Activated CD4-positive, alpha-beta T cell treated with anti-CD3 and anti-CD28 coated beads, Interleukin-2, amount 50 U/mL, for 24 hours (primary cell): ENCODE results near the gene SNAP23.

ENCODE experiments used
- DNase-seq, 2 donors: peaks; one replicate each; pipeline ENCODE4 v3.0.0-alpha.2; 2020; ENCODE audit warnings: low read depth in 1 of 2, low spot score in 1 of 2

The SNAP23 gene

DNA sequence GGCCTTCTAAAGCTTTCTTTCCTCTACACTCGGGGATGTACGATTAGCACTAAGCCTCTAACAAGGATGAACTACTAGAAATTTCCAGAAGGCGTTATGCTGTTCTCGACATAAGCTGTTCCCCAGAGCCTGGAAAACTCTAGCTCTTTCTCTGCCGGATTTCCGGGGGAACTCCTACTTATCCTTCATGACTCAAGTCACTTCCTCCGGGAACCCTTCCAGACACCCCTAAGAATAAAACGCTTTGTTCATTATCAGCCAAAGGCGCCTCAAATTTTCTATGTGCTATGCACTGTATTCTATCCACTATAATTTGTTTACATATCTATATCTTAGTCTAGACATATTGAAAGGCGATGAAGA, 455 bp upstream of the SNAP23 start:
- peak in 1 of 2 donors; percentile 17 for DNase-seq

DNA sequence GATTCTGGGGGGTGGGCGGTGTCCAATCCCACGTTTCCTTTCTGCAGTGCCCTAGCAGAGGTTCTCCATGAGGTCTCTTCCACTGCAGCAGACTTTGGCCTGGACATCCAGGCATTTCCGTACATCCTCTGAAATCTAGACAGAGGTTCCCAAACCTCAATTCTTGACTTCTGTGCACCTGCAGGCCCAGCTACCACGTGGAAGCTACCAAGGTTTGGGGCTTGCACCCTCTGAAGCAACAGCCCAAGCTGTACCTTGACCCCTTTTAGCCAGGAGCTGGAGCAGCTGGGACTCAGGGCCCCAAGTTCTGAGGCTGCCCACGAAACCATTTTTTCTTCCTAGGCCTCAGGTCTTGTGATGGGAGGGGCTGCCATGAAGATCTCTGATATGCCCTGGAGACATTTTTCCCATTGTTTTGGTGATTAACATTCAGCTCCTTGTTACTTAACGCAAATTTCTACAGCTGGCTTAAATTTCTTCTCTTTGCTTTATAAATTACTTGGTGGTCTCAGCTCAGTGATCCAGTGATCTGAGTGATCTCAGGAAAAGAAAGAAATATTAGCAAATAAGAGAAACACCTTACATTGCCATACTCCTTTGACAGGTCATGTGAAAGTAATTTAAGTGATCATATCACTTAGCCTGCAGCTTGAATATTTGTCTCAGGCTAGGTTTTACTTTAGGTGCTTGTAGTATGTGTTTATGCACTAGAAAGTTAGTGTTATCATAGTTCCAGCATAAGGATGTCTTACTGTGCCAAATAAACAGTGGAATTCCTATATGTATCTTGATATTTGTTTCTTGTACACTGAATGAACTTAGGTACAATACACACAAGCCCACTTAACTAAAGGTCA, 3.0 kb downstream of the SNAP23 start:
- no peak for DNase-seq

DNA sequence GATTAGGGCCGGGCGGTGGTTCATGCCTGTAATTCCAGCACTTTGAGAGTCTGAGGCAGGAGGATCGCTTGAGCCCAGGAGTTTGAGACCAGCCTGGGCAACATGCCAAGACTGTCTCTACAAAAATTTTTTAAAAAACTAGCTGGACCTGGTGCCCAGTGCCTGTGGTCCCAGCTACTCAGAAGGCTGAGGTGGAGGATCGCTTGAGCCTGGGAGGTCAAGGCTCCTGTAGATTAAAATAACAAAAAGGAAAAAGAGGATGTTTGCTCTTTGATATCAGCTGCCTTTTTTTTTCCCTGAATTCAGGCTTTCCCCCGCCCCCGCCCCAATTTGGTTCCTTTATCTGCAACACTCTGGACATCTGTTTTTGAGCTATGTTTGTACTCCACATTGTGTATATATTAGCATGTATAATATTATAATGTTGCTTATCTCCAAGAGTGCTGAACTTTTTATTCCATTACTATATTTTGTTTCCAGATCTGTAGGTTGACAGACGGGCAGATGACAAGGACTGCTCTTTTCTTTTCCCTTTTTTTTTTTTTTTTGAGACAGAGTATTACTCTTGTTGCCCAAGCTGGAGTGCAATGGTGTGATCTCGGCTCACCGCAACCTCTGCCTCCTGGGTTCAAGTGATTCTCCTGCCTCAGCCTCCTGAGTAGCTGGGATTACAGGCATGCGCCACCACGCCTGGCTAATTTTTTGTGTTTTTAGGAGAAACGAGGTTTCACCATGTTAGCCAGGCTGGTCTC, 4.6 kb downstream of the SNAP23 start:
- DNase-seq, result no peak

DNA sequence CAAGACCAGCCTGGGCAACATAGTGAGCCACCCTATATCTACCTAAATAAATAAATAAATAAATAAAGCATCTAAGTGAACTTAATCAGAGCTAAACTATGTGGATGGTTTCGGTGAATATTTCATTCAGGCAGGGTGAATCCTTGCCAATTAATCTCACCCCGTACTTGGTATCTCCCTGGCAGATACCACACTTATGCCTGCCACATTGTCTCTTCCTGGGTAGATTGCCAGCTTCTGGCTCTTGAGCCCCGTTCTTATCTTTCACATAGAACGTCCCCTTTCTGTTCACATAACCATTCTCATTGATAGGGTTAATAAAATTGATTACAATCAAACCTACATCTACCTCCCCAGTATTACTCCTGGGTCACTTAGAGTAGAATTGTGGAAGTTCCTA, 7.0 kb downstream of the SNAP23 start:
- no peak for DNase-seq

DNA sequence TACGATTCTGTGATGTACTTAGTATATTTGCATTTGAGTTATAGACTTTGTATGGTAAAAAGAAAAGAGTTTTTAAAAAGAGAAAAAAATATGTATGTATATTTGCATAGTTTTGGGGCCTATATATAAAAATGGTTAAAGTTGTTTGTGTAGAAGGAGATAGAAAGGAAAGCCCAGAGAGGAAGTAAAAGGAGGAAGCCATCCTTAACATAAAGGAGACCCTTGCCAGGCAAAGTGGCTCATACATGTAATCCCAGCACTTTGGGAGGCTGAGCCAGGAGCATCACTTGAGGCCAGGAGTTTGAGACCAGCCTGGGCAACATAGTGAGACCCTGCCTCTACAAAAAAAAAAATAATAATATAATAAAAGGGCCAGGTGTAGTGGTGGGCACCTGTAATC, 8.4 kb downstream of the SNAP23 start:
- DNase-seq, result no peak

DNA sequence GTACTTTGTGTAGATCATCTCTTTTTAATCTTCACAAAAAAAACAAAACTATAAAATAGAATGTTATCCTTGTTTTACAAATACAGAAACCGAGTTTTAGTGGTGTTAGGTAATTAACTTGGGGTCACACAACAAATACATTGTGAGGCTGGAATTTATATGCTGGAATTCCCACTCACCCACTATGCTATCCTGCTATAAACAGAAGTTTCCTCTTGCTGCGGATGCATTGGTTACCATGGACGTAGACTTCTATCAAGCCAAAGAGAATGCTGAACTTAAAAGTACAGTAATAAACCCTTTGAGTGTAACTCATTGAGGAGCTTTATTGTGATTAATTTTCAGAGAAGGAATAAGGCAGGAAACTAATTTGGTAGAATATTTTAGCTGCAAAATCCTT, 9.2 kb downstream of the SNAP23 start:
- DNase-seq, result no peak

DNA sequence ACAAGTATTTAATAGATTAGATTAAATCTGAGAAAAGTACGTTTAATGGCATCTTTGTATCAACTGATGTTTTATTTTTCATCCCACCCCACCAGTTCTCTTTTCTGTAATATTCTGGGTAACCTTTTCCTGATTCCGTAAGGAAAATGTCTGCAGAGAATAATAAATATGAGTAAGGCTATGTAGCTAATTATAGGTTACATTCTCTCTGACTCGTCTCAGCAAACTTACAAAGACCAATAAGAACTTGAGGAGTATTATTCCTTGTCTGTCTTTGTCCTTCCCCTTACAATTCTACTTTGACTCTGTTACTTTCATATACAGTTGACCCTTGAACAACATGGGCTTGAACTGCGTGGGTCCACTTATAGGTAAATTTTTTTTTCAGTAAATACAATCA, 12.1 kb downstream of the SNAP23 start:
- DNase-seq, result no peak

DNA sequence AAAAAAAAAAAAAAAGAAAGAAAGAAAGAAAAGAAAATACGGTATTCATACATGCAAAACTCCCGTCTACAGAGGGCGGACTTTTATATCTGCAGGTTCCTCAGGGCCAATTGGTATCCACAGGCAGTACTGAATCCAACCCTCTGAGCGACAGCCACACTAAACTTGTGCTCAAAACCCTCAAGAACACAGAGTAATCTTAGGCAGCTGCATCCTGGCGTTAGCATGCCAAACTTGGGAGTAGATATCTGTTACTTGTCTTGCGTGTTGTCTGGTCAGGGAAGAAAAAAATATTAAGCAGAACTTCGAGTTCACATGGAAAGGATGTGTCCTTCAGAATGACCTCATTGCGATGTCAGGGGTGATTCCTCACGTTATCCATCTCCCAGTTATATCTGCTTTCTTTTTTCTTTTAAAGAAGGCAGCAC, 12.8 kb downstream of the SNAP23 start:
- DNase-seq, result no peak

DNA sequence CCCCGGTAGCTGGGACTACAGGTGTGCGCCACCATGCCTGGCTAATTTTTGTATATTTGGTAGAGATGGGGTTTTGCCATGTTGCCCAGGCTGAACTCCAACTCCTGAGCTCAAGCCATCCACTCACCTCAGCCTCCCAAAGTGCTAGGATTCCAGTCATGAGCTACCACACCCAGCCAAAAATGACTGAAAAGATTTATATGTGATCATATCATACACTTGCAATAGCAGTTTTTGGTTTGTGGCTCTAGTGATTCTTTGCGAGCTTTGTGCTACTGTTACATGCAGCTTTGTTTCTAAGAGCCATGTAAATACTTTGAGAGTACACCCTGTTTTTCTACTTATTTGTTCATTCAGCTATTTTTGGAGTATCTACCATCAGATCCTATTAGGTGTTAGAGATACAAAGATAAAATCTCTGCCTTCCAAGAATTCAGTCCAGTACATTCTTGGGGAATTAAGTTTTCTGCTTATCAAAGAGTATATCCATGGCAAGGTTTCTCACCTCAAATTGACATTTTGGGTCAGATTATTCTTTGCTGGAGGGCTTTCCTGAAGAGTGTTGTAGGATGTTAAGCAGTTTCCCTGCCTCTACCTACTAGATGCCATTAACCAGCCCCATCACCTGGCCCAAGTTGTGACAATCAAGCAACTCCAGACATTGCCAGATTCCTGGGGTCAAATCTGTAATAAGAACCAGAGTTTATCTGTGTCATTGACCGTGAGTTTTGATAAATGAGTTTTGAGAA, 15.0 kb downstream of the SNAP23 start:
- no peak for DNase-seq

DNA sequence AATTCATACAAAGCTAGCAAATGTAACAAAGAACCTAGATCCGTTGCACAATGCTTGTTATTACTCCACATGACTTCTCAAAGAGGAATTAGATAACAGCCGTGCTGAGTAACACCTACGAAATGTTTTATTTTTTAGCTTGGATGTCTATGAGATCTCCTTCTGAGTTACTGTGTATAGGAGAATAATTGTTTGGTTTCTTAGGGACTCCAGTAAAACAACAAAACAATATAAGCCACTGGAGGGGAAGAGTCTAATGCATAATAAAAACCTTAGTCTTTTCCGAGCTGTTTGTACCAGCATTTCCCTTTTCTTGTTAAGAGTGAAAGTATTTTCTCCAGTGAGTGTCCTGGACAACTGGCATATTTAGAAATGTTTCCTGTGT, 15.6 kb downstream of the SNAP23 start:
- DNase-seq, result no peak

DNA sequence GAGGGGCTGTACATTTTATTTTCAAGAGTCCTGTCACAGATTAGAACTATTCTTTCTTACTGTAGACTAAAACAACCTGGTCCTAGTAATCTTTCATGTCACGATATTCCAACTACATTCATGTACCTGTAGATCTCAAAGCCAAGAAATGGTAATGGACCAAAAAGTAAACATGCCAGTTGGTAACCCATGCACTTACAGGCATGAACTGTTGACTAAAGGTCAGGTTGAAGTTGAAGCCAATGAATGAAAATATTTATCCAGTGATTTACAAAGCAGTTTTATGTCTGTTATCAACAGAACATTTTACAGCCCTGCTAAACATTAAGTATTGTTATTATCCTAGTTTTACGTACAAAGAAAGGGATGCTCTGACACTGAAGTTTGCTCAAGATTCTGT, 27.9 kb downstream of the SNAP23 start:
- DNase-seq, result no peak

DNA sequence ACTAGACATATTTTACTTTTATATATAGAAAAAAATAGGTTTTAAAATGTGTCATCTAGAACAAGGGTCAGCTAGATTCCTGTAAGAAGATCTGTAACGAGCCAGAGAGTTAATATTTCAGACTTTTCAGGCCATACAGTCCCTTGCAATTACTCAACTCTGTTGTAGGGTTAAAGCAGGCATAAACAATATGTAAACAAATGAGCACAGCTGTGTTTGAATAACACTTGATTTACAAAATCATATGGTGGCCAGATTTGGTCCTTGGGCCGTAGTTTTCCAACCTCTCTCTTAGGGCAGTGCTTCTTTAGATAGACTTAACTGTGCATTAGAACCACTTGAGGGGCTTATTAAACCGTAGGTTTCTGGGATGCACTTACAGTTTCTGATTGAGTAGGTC, 33.5 kb downstream of the SNAP23 start:
- no peak for DNase-seq

DNA sequence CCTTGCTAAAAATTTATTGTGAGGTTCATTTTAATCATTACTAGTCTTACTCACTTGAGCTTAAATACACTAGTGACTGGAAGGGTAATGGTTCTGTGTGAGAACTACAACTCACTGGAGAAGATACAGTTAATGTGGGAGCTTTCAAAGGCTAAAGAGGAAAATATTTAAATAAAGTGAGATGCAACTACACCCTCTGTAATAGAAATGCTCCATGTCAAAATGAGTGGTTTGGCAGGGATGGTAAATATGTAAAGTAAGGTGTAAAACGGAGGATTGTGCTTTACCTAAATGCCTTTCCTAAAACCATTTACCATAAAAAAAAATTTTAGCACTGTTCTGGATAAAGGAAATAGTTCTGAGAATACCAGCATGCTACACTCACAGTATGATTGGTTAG, 37.8 kb downstream of the SNAP23 start:
- no peak for DNase-seq

DNA sequence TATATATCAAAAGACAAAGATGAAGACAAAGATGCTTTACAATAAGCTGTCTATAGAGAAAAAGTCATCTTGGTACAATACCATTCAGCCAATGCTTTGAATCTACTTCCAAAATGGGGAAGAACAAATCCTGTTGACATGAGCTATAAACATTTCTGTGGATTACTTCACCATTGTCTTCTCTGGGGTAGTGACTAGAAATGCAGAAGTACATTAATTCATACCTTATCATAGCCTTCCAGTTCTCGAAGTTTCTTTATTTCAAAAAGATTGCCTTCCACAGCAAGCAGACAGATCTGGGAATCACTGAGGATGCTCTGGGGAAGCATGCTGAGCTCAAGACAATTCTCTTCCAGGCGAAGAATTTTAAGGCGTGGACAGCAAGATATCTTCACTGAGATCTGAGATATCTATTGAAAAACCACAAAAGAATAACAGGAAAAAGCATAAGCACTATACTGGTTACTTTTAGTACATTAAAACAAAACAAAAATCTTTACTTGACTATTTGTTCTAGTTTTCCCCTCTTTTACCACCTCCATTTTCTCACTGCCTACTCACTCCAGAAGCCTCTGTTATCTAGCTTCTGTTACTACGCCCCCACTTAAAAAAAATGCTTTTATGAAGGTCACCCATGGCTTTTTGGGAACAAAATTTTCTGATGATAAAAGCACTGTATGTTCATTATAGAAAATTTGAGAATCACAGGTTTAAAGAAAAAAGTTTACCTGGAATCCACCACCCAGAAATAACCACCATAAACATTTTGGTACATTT, 49.6 kb downstream of the SNAP23 start:
- no peak for DNase-seq

DNA sequence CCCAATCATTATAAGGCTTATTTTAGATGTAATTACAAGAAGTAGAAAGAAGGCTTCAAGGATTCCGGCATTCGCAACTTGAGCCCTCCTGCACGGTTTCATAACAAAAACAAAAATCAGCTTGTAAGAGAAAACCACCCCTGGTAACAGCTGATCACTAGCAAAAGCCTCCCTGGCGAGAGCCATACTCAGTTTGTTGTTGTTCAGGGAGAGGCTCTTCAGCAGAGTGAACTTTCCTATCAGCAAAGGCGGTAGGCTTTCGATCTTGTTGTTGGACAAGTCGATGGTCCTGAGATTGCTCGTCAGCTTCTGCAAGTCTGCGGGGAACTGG, 52.4 kb downstream of the SNAP23 start:
- no peak for DNase-seq

DNA sequence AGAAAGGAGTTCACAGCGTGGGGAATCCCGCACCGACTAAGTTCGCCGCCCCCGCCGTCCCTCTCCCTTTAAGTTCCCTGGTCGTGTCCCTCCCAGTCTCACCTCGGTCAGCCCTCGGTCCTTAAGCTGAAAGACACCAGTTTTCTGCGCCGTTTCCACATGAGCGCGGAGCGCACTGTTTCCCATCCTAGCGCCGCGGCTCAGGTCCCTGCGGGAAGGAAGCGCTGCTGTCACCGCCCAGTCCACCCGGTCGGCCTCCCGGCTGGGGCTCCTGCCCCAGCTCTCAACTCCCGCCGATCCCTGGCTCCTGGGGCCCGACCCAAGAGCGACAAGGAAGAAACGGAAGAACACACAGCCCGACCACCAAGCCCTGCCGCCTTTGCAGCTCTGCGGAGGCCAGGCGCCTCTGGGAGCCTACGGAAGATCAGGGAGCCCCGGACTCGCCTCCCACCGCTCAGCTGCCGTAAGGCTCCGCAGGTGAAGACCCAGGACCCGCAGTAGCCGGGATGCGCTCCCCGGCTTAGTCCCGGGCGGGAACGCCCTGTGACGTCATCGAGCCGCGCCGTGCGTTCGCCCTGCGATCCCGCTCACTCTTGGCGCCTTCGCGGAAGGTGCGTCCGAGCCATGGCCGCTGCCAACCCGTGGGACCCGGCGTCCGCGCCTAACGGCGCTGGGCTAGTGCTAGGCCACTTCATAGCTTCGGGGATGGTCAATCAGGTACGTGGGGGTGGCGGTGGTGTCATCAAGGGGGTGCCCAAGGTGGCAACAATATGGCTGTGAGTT, 53.0 kb downstream of the SNAP23 start, which contains the start of the genes HAUS2 and LRRC57:
TSS of gene HAUS2 (plus strand) at position 590 of the 783 bp plus-strand sequence. CDS start at position 625, 35 bp downstream.
TSS of gene LRRC57 (minus strand) at position 545 of the 783 bp plus-strand sequence. CDS start at position 186, 359 bp downstream.
- DNase-seq, result peak; percentile 81 to 84

DNA sequence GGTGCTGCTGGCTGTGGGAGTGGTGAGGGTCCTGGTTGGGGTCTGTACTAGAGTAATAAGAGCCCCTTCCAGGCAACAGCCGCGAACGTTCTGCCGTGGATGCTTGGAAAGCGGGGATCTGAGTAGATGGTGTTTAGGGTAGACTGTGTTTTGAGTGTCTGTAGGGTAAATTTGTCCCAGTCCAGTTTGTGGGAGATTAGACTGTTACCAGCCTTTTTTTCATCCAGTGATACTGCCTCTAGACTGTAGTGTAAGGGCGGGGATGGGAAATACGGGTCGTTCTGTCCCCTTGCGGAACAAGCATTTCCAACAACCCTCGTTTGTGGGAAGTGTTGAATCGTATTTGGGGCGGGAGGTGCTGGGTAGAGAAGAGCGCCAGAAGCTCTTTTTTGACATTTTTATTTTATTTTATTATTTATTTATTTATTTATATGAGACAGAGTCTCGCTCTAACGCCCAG, 53.6 kb downstream of the SNAP23 start:
- no peak for DNase-seq

DNA sequence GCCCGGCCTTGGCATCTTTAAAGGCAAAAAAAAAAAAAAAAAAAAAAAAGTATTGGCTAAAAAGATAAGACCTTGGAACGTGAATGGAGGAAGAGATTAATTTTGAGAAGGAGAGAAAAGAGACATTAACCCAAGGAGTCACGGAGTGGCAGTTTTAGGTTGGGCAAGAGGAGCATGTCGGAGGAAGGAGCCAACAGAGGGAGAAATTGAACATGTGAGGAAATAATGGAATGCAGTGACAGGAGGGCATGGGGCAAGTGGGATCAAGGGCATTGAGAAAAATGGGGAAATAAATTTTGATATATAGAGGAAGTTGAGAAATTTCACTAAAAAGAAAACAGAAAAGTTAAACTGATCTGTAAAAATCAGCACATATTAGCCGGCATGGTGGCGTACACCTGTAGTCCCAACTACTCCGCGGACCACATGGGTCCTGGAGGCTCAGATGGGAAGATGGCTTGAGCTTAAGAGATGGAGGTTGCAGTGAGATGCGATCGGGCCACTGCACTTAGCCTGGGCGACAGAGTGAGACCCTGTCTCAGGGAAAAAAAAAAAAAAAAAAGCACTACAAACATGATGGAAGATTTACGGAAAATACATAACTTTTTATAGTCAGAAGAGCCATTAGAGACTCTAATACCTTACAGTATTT, 54.4 kb downstream of the SNAP23 start:
- DNase-seq, result no peak

DNA sequence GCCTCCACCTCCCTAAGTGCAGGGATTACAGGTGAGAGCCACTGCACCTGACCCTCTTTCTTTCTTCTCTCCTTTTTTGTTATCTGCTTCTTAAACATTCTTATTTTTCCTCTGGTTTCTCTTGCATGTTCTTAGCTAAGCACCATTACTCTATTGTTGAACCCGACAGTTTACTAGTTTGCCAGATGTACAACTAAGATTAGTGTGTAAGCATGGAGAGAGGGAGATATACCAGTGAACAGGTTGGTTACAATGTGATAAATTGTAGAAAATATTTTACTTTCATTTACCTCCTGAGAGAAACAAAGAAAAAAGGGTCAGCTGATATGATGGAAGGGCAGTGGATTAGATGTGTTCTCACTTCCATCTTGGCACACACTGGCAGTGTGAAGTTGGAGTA, 58.1 kb downstream of the SNAP23 start:
- DNase-seq, result no peak
